ENCODE results near the gene PITRM1. TPM values are rescaled to one million over a fixed set of nuclear protein-coding genes. Genes with fewer than 3 reads are reported as not detected.

The PITRM1 gene
- polyA plus RNA-seq, 1 donor from 2014 or later = 62.2 TPM

DNA sequence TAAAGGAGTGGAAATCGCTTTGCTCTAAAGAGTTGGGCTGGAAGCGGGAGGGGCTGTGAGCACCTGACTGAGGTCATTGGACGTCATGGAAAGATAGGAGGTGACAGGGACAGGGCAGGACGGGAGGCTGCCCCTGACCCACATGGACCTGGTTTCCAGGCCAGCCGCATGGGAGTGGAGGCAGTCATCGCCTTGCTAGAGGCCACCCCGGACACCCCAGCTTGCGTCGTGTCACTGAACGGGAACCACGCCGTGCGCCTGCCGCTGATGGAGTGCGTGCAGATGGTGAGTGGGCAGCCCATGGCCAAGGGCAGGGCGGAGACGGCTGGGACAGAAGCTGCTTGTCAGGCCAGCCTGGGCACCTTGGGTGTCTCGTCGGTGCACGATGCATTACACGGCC, 63.4 kb downstream of the PITRM1 start:
- H3K9me2 ChIP-seq (ENCODE audit: insufficient read depth, low read length) = no peaks in the 10 kb centered on the region
- H3F3A ChIP-seq (ENCODE audit: insufficient read depth, low read length, poor library complexity, severe bottlenecking) = no peaks in the 10 kb centered on the region
- H4K20me1 ChIP-seq (ENCODE audit: insufficient read depth) = no peaks in the 10 kb centered on the region
- H3K36me3 ChIP-seq (ENCODE audit: insufficient read depth, low read length) = no peaks in the 10 kb centered on the region
- H3K27me3 ChIP-seq (ENCODE audit: insufficient read depth, low read depth, low read length) = no peaks in the 10 kb centered on the region
- no peak overlapping the region for H3K27ac ChIP-seq (ENCODE audit: low read length)
- no peak overlapping the region for H3K4me2 ChIP-seq (ENCODE audit: low read length)
- no peak overlapping the region for H3K9ac ChIP-seq (ENCODE audit: low read length)
- H2AFZ ChIP-seq (ENCODE audit: low read depth, low read length) = no peak overlapping the region
- H3K79me2 ChIP-seq (replicated peaks; ENCODE audit: insufficient read depth, low read length) = no peaks in the 10 kb centered on the region
- H3K4me3 ChIP-seq (ENCODE audit: low read length) = no peak overlapping the region
- H3K9me3 ChIP-seq (ENCODE audit: low read length) = no peaks in the 10 kb centered on the region
- TF ChIP-seq RAD21 (conservative IDR thresholded peaks at IDR 0.05) (no peak), EZH2 (IDR thresholded peaks at IDR 0.05; ENCODE audit: borderline replicate concordance, insufficient read depth, low read length, poor library complexity, severe bottlenecking) (no peak), POLR2AphosphoS5 (IDR thresholded peaks at IDR 0.05) (no peak), EP300 (conservative IDR thresholded peaks at IDR 0.05; ENCODE audit: poor library complexity, severe bottlenecking) (no peak), TAF1 (IDR thresholded peaks at IDR 0.05; ENCODE audit: low read depth) (no peak), MXI1 (conservative IDR thresholded peaks at IDR 0.05; ENCODE audit: poor library complexity, severe bottlenecking) (no peak), SMC3 (conservative IDR thresholded peaks at IDR 0.05; ENCODE audit: poor library complexity) (no peak)
- TF ChIP-seq, protein P1, sequence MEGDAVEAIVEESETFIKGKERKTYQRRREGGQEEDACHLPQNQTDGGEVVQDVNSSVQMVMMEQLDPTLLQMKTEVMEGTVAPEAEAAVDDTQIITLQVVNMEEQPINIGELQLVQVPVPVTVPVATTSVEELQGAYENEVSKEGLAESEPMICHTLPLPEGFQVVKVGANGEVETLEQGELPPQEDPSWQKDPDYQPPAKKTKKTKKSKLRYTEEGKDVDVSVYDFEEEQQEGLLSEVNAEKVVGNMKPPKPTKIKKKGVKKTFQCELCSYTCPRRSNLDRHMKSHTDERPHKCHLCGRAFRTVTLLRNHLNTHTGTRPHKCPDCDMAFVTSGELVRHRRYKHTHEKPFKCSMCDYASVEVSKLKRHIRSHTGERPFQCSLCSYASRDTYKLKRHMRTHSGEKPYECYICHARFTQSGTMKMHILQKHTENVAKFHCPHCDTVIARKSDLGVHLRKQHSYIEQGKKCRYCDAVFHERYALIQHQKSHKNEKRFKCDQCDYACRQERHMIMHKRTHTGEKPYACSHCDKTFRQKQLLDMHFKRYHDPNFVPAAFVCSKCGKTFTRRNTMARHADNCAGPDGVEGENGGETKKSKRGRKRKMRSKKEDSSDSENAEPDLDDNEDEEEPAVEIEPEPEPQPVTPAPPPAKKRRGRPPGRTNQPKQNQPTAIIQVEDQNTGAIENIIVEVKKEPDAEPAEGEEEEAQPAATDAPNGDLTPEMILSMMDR (IDR thresholded peaks at IDR 0.05; ENCODE audit: poor library complexity, severe bottlenecking) = no peak
- TF ChIP-seq, protein P2, sequence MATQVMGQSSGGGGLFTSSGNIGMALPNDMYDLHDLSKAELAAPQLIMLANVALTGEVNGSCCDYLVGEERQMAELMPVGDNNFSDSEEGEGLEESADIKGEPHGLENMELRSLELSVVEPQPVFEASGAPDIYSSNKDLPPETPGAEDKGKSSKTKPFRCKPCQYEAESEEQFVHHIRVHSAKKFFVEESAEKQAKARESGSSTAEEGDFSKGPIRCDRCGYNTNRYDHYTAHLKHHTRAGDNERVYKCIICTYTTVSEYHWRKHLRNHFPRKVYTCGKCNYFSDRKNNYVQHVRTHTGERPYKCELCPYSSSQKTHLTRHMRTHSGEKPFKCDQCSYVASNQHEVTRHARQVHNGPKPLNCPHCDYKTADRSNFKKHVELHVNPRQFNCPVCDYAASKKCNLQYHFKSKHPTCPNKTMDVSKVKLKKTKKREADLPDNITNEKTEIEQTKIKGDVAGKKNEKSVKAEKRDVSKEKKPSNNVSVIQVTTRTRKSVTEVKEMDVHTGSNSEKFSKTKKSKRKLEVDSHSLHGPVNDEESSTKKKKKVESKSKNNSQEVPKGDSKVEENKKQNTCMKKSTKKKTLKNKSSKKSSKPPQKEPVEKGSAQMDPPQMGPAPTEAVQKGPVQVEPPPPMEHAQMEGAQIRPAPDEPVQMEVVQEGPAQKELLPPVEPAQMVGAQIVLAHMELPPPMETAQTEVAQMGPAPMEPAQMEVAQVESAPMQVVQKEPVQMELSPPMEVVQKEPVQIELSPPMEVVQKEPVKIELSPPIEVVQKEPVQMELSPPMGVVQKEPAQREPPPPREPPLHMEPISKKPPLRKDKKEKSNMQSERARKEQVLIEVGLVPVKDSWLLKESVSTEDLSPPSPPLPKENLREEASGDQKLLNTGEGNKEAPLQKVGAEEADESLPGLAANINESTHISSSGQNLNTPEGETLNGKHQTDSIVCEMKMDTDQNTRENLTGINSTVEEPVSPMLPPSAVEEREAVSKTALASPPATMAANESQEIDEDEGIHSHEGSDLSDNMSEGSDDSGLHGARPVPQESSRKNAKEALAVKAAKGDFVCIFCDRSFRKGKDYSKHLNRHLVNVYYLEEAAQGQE (IDR thresholded peaks at IDR 0.05; ENCODE audit: borderline replicate concordance) = no peak

DNA sequence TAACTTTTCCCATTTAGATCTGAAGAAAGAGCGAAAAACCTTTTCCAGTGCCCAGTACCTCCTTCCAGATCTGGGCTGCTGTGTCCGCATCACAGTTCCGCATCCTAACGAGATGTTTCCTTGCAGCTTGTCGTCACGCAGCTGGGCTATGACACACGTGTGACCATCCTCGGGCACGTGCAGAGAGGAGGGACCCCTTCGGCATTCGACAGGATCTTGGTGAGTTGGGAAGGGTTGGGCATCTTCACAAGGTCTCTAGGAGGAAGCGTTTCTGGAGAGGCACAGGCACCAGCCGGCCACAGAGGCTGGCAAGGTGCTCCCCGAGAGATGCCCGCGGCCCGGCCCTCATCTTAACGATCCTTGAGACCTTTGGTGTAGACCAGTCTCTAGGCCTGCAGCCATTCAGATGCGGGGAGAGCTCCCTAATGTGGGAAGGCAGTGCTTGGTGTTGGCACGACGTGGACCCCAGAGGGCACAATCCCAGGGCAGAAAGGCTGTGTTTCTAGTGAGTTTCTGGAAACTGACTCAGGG, 63.9 kb downstream of the PITRM1 start:
- H3K4me2 ChIP-seq (ENCODE audit: low read length) = no peak overlapping the region
- H3K27me3 ChIP-seq (ENCODE audit: insufficient read depth, low read depth, low read length) = no peaks in the 10 kb centered on the region
- no peak overlapping the region for H3K27ac ChIP-seq (ENCODE audit: low read length)
- H3K36me3 ChIP-seq (ENCODE audit: insufficient read depth, low read length) = no peaks in the 10 kb centered on the region
- no peak overlapping the region for H3K9ac ChIP-seq (ENCODE audit: low read length)
- TF ChIP-seq, protein P2 (IDR thresholded peaks at IDR 0.05; ENCODE audit: borderline replicate concordance) = no peak
- no peak for TF ChIP-seq RAD21 (conservative IDR thresholded peaks at IDR 0.05)
- no peak for TF ChIP-seq SMC3 (conservative IDR thresholded peaks at IDR 0.05; ENCODE audit: poor library complexity)
- no peak for TF ChIP-seq EZH2 (IDR thresholded peaks at IDR 0.05; ENCODE audit: borderline replicate concordance, insufficient read depth, low read length, poor library complexity, severe bottlenecking)
- no peak for TF ChIP-seq TAF1 (IDR thresholded peaks at IDR 0.05; ENCODE audit: low read depth)
- TF ChIP-seq, protein P1 (IDR thresholded peaks at IDR 0.05; ENCODE audit: poor library complexity, severe bottlenecking) = no peak
- TF ChIP-seq EP300 (conservative IDR thresholded peaks at IDR 0.05; ENCODE audit: poor library complexity, severe bottlenecking) = no peak
- no peak for TF ChIP-seq POLR2AphosphoS5 (IDR thresholded peaks at IDR 0.05)
- no peak for TF ChIP-seq MXI1 (conservative IDR thresholded peaks at IDR 0.05; ENCODE audit: poor library complexity, severe bottlenecking)
- H2AFZ ChIP-seq (ENCODE audit: low read depth, low read length) = no peak overlapping the region
- no peaks in the 10 kb centered on the region for H4K20me1 ChIP-seq (ENCODE audit: insufficient read depth)
- no peak overlapping the region for H3K4me3 ChIP-seq (ENCODE audit: low read length)
- H3K9me3 ChIP-seq (ENCODE audit: low read length) = no peaks in the 10 kb centered on the region
- no peaks in the 10 kb centered on the region for H3K79me2 ChIP-seq (replicated peaks; ENCODE audit: insufficient read depth, low read length)
- H3K9me2 ChIP-seq (ENCODE audit: insufficient read depth, low read length) = no peaks in the 10 kb centered on the region
- no peaks in the 10 kb centered on the region for H3F3A ChIP-seq (ENCODE audit: insufficient read depth, low read length, poor library complexity, severe bottlenecking)

All from neural cell (in vitro differentiated cells).